Nephron progenitor cell (in vitro differentiated cells): ENCODE data around the gene GNAS.
A peak's percentile ranks its signal among the peaks of the same experiment; 100 is the strongest.

ENCODE experiments used
- DNase-seq: peaks from one replicate; pipeline ENCODE4 v3.0.0; 2021
- H3K27ac Mint-ChIP-seq: 2 replicates; pipeline ENCODE4 v1.8.0; 2021; ENCODE audit warnings: mild to moderate bottlenecking, moderate library complexity, mixed read lengths
- H3K27me3 Mint-ChIP-seq: 2 replicates; pipeline ENCODE4 v1.8.0; 2021; ENCODE audit warnings: mild to moderate bottlenecking, low read depth, mixed read lengths; ENCODE audit not compliant: poor library complexity
- H3K36me3 Mint-ChIP-seq: 2 replicates; pipeline ENCODE4 v1.8.0; 2021; ENCODE audit warnings: low read depth, mixed read lengths
- H3K4me1 Mint-ChIP-seq: 2 replicates; pipeline ENCODE4 v1.8.0; 2021; ENCODE audit warnings: mixed read lengths
- H3K4me3 Mint-ChIP-seq: 2 replicates; pipeline ENCODE4 v1.8.0; 2021; ENCODE audit warnings: mild to moderate bottlenecking, moderate library complexity, mixed read lengths
- H3K9me3 Mint-ChIP-seq: 2 replicates; pipeline ENCODE4 v1.8.0; 2021; ENCODE audit warnings: mild to moderate bottlenecking, moderate library complexity, mixed read lengths
- TF ChIP-seq, protein P1 (sequence below): fragments of 200-600 bp; sonication (generic); IDR thresholded peaks from 2 replicates; pipeline ENCODE4 v1.5.0; 2021; ENCODE audit warnings: antibody characterized with exemption

Gene GNAS

DNA sequence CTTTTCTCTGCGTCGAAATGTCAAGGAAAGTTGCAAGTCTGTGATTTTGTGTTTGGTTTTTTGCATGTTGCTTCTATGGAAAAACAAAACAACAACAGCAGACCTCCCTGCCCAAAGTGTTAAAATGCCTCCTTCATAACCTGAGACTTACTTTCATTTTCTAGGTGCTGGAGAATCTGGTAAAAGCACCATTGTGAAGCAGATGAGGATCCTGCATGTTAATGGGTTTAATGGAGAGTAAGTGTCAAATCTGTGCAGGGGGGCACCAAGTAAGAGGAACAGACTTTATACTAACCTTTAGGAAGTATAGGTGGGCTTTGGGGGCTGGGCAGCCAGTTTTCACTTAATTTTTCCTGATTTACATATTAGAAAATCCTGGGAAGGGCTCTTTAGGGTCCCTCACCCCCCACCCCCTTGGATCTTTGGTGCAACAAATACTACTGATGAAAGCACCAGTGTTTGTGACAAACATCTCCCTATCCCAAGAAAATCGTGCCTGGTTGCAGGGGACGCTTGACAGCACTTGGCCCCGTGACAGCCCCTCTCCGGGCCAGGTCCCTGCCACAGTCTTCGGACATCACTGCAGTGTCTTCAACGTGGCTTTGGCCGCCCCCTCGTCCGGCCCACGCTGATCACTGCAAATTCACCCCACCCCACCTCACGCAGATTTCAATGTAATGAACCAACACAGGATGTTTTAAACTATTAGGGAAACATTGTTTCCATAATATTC, 43.1 kb downstream of the GNAS start:
- Mint-ChIP-seq H3K9me3 (no peaks in the 10 kb centered on the region), H3K36me3 (peaks cover 33% of the 10 kb centered on the region), H3K4me3 (peak overlapping the region; percentile 99), H3K4me1 (peaks cover 81% of the 10 kb centered on the region), H3K27me3 (no peaks in the 10 kb centered on the region), H3K27ac (peak overlapping the region; percentile 57)
- DNase-seq: no peak
- TF ChIP-seq, protein P1, sequence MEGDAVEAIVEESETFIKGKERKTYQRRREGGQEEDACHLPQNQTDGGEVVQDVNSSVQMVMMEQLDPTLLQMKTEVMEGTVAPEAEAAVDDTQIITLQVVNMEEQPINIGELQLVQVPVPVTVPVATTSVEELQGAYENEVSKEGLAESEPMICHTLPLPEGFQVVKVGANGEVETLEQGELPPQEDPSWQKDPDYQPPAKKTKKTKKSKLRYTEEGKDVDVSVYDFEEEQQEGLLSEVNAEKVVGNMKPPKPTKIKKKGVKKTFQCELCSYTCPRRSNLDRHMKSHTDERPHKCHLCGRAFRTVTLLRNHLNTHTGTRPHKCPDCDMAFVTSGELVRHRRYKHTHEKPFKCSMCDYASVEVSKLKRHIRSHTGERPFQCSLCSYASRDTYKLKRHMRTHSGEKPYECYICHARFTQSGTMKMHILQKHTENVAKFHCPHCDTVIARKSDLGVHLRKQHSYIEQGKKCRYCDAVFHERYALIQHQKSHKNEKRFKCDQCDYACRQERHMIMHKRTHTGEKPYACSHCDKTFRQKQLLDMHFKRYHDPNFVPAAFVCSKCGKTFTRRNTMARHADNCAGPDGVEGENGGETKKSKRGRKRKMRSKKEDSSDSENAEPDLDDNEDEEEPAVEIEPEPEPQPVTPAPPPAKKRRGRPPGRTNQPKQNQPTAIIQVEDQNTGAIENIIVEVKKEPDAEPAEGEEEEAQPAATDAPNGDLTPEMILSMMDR: no peak

DNA sequence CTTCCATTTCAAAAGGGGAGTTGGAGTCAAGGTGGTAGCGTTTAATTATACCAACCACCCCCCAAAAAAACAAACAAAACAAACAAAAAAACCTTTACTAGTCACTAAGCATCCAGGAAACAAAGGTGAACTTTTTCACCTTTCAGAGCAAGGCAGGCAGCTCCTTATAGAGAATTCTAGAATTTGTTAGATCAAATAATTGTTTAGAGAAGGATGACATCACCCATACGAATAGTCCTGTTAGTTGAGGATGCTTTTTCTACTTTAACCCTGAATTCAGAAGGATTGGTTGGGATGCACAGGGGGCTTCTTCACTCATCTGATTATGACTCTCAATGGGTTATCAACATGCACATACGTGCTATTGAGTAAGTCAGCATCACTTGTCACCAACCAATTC, 44.3 kb downstream of the GNAS start:
- H3K27me3 Mint-ChIP-seq: no peaks in the 10 kb centered on the region
- H3K4me1 Mint-ChIP-seq: peaks cover 93% of the 10 kb centered on the region
- peak overlapping the region; percentile 57 for H3K27ac Mint-ChIP-seq
- TF ChIP-seq, protein P1: no peak
- DNase-seq: no peak
- H3K4me3 Mint-ChIP-seq: peak overlapping the region; percentile 64
- H3K36me3 Mint-ChIP-seq: peaks cover 33% of the 10 kb centered on the region
- H3K9me3 Mint-ChIP-seq: no peaks in the 10 kb centered on the region

DNA sequence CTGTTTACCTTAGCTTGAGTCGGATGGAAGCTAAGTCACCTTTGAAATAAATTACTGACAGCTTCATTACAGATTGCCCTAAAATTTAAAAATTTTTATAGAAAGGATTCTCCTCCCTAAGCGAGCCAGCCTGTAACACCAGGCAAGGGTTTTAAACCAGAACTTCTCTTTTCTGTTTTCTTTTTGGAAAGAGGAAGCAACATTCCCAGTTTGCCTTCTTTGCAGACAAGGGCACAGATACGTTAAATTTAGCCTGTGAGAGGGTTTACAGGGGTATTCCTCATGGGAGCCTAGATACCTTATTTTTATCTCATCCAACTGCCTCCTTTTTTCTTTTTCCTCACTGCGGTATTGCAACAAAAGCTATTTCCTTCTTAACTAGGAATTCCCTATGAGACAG, 45.0 kb downstream of the GNAS start:
- peak overlapping the region; percentile 82 for H3K27ac Mint-ChIP-seq

DNA sequence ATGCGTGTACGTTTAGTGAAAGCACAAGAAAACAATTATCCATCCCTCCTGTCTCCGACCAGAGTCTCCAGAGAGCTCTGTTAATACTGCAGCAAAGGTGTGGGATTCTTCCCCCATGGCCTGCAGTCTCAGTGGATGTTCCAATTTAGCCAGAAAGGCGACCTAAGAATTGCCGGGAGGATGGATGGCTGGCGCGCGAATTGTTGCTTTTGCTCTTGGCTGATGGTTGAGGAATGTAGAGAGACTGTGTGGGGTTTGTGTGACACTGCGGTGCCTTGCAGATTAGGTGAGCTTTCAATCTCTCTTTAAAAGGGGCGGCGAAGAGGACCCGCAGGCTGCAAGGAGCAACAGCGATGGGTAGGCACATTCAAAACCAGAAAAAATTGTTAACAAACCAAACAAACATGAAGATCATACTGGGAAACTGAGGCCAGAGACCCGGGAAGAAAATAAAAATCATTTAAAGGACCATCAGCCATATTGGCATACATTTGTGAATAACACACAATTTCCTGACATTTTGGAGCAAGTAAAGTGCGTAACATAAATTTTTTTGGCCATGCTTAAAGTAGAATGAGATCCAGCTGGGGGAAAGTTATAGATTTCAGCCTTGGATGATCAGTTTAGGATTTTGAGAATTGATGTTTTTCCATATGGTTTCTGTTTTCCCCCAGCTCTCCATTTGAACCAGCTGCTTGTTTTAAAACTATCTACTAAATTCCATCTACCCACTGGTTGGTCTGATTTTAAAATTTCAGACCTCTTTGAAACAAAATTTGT, 46.3 kb downstream of the GNAS start:
- TF ChIP-seq, protein P1: no peak
- Mint-ChIP-seq H3K9me3 (no peaks in the 10 kb centered on the region), H3K27ac (peak overlapping the region; percentile 86)

More for the DNA sequence above, 45.0 kb downstream of the GNAS start:
- peak overlapping the region; percentile 69 for H3K4me3 Mint-ChIP-seq
- H3K4me1 Mint-ChIP-seq: peaks cover 97% of the 10 kb centered on the region
- no peaks in the 10 kb centered on the region for H3K9me3 Mint-ChIP-seq
- TF ChIP-seq, protein P1: no peak
- H3K36me3 Mint-ChIP-seq: peaks cover 33% of the 10 kb centered on the region
- no peak for DNase-seq
- H3K27me3 Mint-ChIP-seq: no peaks in the 10 kb centered on the region

DNA sequence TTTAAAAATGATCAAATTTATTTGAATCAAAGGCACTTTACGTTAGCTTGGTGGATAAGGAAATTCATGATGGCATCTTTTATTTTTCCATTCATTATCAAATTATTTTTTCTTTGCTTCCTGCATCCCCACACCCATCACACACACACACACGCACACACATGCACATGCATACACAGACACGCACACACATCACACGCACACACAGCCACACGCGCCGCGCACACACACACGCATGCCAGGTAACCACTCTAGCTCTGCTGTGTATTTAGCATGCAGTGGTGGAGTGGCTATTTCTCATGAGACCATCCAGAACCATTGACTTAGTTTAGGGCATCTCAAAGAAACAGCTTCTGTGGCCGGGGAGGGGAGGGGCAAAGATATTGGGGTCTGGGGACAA, 47.0 kb downstream of the GNAS start:
- TF ChIP-seq, protein P1: no peak
- H3K27ac Mint-ChIP-seq: peak overlapping the region; percentile 86
- H3K9me3 Mint-ChIP-seq: no peaks in the 10 kb centered on the region
- DNase-seq: no peak
- peak overlapping the region; percentile 53 for H3K4me3 Mint-ChIP-seq
- H3K4me1 Mint-ChIP-seq: peaks cover 95% of the 10 kb centered on the region
- peaks cover 49% of the 10 kb centered on the region for H3K36me3 Mint-ChIP-seq
- H3K27me3 Mint-ChIP-seq: no peaks in the 10 kb centered on the region

More for the DNA sequence above, 46.3 kb downstream of the GNAS start:
- peak overlapping the region; percentile 53 for H3K4me3 Mint-ChIP-seq
- no peak for DNase-seq
- H3K4me1 Mint-ChIP-seq: peaks cover 95% of the 10 kb centered on the region
- peaks cover 42% of the 10 kb centered on the region for H3K36me3 Mint-ChIP-seq
- no peaks in the 10 kb centered on the region for H3K27me3 Mint-ChIP-seq
